Activated naive CD8-positive, alpha-beta T cell treated with anti-CD3 and anti-CD28 coated beads for 36 hours (primary cell): ENCODE data around the gene MAP4K2. TPM values are rescaled to one million over a fixed set of nuclear protein-coding genes. Genes with fewer than 3 reads are reported as not detected.

Experiments used
- DNase-seq: peaks from one replicate; pipeline ENCODE4 v3.0.0; 2021
- H3K27ac Mint-ChIP-seq: one replicate; pipeline ENCODE4 v1.8.0; 2022; ENCODE audit warnings: mild to moderate bottlenecking, moderate library complexity, mixed read lengths
- H3K27me3 Mint-ChIP-seq: one replicate; pipeline ENCODE4 v1.8.0; 2022; ENCODE audit warnings: mild to moderate bottlenecking, mixed read lengths
- H3K36me3 Mint-ChIP-seq: one replicate; pipeline ENCODE4 v1.8.0; 2021; ENCODE audit warnings: mild to moderate bottlenecking, mixed read lengths
- H3K4me1 Mint-ChIP-seq: one replicate; pipeline ENCODE4 v1.8.0; 2021; ENCODE audit warnings: mixed read lengths
- H3K4me3 Mint-ChIP-seq: one replicate; pipeline ENCODE4 v1.8.0; 2022; ENCODE audit warnings: mild to moderate bottlenecking, moderate library complexity, mixed read lengths
- H3K9me3 Mint-ChIP-seq: one replicate; pipeline ENCODE4 v1.8.0; 2022; ENCODE audit warnings: mixed read lengths
- total RNA-seq, 2 experiments: library from RNA; stranded (reverse); gene quantifications; one replicate each; pipeline ENCODE4 v1.2.3, GENCODE V29; 2021

Gene MAP4K2
- total RNA-seq, 2 experiments from 2014 or later = 60.4 to 63.8 TPM

GRCh38 chr11:64842366-64842759 is 39.3 kb upstream of the MAP4K2 start:
- Mint-ChIP-seq H3K4me3 (no peak overlapping the region), H3K27me3 (no peaks in the 10 kb centered on the region), H3K9me3 (no peaks in the 10 kb centered on the region), H3K4me1 (peaks cover 13% of the 10 kb centered on the region), H3K27ac (no peak overlapping the region), H3K36me3 (no peaks in the 10 kb centered on the region)
- no peak for DNase-seq

GRCh38 chr11:64841592-64842365 is 38.8 kb upstream of the MAP4K2 start:
- H3K4me1 Mint-ChIP-seq = peaks cover 13% of the 10 kb centered on the region
- H3K27me3 Mint-ChIP-seq = no peaks in the 10 kb centered on the region
- H3K36me3 Mint-ChIP-seq = no peaks in the 10 kb centered on the region
- no peak for DNase-seq
- no peak overlapping the region for H3K27ac Mint-ChIP-seq
- H3K4me3 Mint-ChIP-seq = no peak overlapping the region
- H3K9me3 Mint-ChIP-seq = no peaks in the 10 kb centered on the region

- DNase-seq = no peak
- Mint-ChIP-seq H3K36me3 (no peaks in the 10 kb centered on the region), H3K4me3 (no peak overlapping the region), H3K9me3 (no peaks in the 10 kb centered on the region), H3K27me3 (no peaks in the 10 kb centered on the region), H3K4me1 (peaks cover 9% of the 10 kb centered on the region), H3K27ac (no peak overlapping the region)
Observed at GRCh38 chr11:64839887-64840782, 37.1 kb upstream of the MAP4K2 start.

- peaks cover 7% of the 10 kb centered on the region for H3K4me1 Mint-ChIP-seq
- no peaks in the 10 kb centered on the region for H3K36me3 Mint-ChIP-seq
Observed at GRCh38 chr11:64839335-64839734, 36.3 kb upstream of the MAP4K2 start.

GRCh38 chr11:64838600-64839334 is 35.8 kb upstream of the MAP4K2 start:
- Mint-ChIP-seq H3K27me3 (no peaks in the 10 kb centered on the region), H3K9me3 (no peaks in the 10 kb centered on the region), H3K36me3 (no peaks in the 10 kb centered on the region), H3K4me1 (peaks cover 4% of the 10 kb centered on the region), H3K27ac (no peak overlapping the region), H3K4me3 (no peak overlapping the region)
- no peak for DNase-seq

More at GRCh38 chr11:64839335-64839734, 36.3 kb upstream of the MAP4K2 start:
- H3K9me3 Mint-ChIP-seq = no peaks in the 10 kb centered on the region
- H3K27me3 Mint-ChIP-seq = no peaks in the 10 kb centered on the region
- no peak for DNase-seq
- no peak overlapping the region for H3K4me3 Mint-ChIP-seq
- no peak overlapping the region for H3K27ac Mint-ChIP-seq

GRCh38 chr11:64837887-64838351 is 34.9 kb upstream of the MAP4K2 start:
- no peak for DNase-seq
- Mint-ChIP-seq H3K4me3 (no peak overlapping the region), H3K27ac (no peak overlapping the region), H3K27me3 (no peaks in the 10 kb centered on the region), H3K9me3 (no peaks in the 10 kb centered on the region), H3K4me1 (no peaks in the 10 kb centered on the region), H3K36me3 (no peaks in the 10 kb centered on the region)

GRCh38 chr11:64836448-64837072 is 33.5 kb upstream of the MAP4K2 start:
- Mint-ChIP-seq H3K36me3 (no peaks in the 10 kb centered on the region), H3K4me3 (no peak overlapping the region), H3K27ac (no peak overlapping the region), H3K9me3 (no peaks in the 10 kb centered on the region), H3K4me1 (no peaks in the 10 kb centered on the region), H3K27me3 (no peaks in the 10 kb centered on the region)
- no peak for DNase-seq

GRCh38 chr11:64835616-64836447 is 32.8 kb upstream of the MAP4K2 start:
- Mint-ChIP-seq H3K4me3 (no peak overlapping the region), H3K27me3 (no peaks in the 10 kb centered on the region), H3K36me3 (no peaks in the 10 kb centered on the region), H3K27ac (no peak overlapping the region), H3K4me1 (no peaks in the 10 kb centered on the region), H3K9me3 (no peaks in the 10 kb centered on the region)
- DNase-seq = no peak

GRCh38 chr11:64834723-64835615 is 32.0 kb upstream of the MAP4K2 start:
- Mint-ChIP-seq H3K27ac (no peak overlapping the region), H3K4me1 (no peaks in the 10 kb centered on the region), H3K4me3 (no peak overlapping the region), H3K9me3 (no peaks in the 10 kb centered on the region), H3K36me3 (no peaks in the 10 kb centered on the region), H3K27me3 (no peaks in the 10 kb centered on the region)
- DNase-seq = no peak

GRCh38 chr11:64834031-64834722 is 31.2 kb upstream of the MAP4K2 start:
- DNase-seq = no peak
- Mint-ChIP-seq H3K4me1 (no peaks in the 10 kb centered on the region), H3K4me3 (no peak overlapping the region), H3K9me3 (no peaks in the 10 kb centered on the region), H3K36me3 (no peaks in the 10 kb centered on the region), H3K27me3 (no peaks in the 10 kb centered on the region), H3K27ac (no peak overlapping the region)

GRCh38 chr11:64833509-64833908 is 30.5 kb upstream of the MAP4K2 start:
- Mint-ChIP-seq H3K27ac (no peak overlapping the region), H3K4me1 (no peaks in the 10 kb centered on the region), H3K27me3 (no peaks in the 10 kb centered on the region), H3K4me3 (no peak overlapping the region), H3K36me3 (no peaks in the 10 kb centered on the region), H3K9me3 (no peaks in the 10 kb centered on the region)
- no peak for DNase-seq

- no peak for DNase-seq
- Mint-ChIP-seq H3K27me3 (no peaks in the 10 kb centered on the region), H3K4me1 (no peaks in the 10 kb centered on the region), H3K27ac (no peak overlapping the region), H3K4me3 (no peak overlapping the region), H3K36me3 (no peaks in the 10 kb centered on the region), H3K9me3 (no peaks in the 10 kb centered on the region)
Observed at GRCh38 chr11:64833198-64833502, 30.1 kb upstream of the MAP4K2 start.
